ES-I3 (cell line): ENCODE results near the gene TPST1.
"Not testable (repeated sequence)": the region's sequence is repeated elsewhere in the genome, so short reads cannot be mapped to it uniquely, and the experiment has no call there.

Experiments used
- H3K36me3 ChIP-seq: 2 replicates; pipeline ENCODE4 v1.6.1; 2013; ENCODE audit warnings: mild to moderate bottlenecking, low read length, control low read depth, moderate library complexity; ENCODE audit not compliant: insufficient read depth
- H3K4me1 ChIP-seq: 2 replicates; pipeline ENCODE4 v1.6.1; 2013; ENCODE audit warnings: mild to moderate bottlenecking, control low read depth, low read length; ENCODE audit not compliant: insufficient read depth
- H3K9ac ChIP-seq: 2 replicates; pipeline ENCODE4 v1.6.1; 2013; ENCODE audit warnings: low read depth, mild to moderate bottlenecking, low read length, moderate library complexity
- H3K9me3 ChIP-seq: 2 replicates; pipeline ENCODE4 v1.6.1; 2013; ENCODE audit warnings: mild to moderate bottlenecking, low read length, moderate library complexity; ENCODE audit not compliant: control insufficient read depth, insufficient read depth

Gene TPST1

DNA sequence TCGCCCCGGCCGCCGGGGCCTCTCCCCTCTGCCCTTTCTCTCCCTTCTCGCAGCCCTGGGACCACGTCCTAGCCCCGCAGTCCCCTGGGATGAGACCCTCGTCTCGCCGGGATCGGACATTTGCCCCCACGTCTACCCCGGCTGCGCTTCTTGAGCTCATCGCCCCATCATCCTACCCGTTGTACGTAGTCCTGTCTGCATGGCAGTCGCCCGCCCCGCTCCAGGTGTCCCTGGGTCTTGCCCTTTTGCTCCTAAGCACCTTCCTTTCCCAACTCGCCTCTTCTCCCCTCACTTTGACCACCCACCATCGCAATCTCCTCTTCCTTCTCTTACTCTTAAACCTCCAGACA is 582 bp downstream of the TPST1 start:
- no peaks in the 10 kb centered on the region for H3K9me3 ChIP-seq
- H3K4me1 ChIP-seq, result peaks cover 8% of the 10 kb centered on the region; the same call in 1 of the 2 replicates
- no peaks in the 10 kb centered on the region for H3K36me3 ChIP-seq
- peak overlapping the region; percentile 94 for H3K9ac ChIP-seq

DNA sequence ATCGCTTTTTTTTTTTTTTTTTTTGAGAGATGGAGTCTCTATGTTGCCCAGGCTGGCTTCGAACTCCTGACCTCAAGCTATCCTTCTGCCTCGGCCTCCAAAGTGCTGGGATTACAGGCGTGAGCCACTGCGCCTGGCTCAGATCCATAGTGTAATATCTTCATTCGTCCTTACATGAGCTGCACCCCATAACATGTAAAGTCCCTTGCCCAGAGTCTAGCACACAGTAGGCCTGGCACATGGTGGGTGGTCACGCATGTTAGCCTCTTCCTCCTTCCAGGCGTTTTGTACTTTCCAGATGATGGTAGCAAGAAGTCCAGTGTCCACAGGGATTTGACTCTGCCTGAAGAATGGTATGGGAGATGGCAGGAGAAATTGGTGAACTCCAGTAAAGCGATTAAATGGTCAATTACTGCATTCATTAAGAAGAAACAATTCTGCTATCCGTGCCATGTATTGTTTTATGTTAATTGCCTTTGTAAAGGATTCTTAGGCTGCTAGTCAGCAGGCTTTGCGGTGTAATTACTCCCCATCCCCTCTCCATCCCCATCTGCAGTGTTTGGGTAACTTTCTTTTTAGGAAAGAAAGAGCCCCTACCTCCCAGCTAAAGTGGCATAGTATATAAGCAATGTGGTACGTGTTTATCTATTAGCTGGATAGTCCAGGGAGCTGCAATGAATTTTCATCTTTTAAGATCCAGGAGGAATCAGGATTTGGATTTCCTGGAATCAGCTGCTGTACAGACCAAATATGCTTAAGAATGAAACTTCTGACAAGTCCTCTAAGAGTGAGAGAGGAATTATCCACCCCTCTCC is 1.2 kb downstream of the TPST1 start:
- Histone ChIP-seq H3K36me3 (no peaks in the 10 kb centered on the region), H3K9ac (peak overlapping the region; percentile 94; the same call in 1 of the 2 replicates), H3K9me3 (no peaks in the 10 kb centered on the region), H3K4me1 (peaks cover 8% of the 10 kb centered on the region; the same call in 1 of the 2 replicates)

DNA sequence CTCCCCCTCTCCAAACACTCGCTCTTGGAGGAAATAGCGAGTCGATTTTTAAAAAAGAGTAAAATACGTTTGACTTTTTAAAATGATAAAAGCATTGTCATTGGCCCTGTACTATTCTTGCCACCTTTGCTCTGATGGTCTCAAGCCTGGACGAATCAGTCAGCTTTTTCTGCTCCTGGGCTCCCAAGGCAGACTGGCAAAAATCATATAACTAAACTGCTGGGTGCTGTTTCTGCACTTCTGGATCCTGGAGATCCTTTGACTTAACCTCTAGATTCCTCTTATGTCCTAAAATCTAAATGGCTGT is 1.8 kb downstream of the TPST1 start:
- no peaks in the 10 kb centered on the region for H3K36me3 ChIP-seq
- no peaks in the 10 kb centered on the region for H3K9me3 ChIP-seq
- H3K4me1 ChIP-seq, result peaks cover 8% of the 10 kb centered on the region; the same call in 1 of the 2 replicates
- H3K9ac ChIP-seq, result peak overlapping the region; percentile 94; the same call in 1 of the 2 replicates

DNA sequence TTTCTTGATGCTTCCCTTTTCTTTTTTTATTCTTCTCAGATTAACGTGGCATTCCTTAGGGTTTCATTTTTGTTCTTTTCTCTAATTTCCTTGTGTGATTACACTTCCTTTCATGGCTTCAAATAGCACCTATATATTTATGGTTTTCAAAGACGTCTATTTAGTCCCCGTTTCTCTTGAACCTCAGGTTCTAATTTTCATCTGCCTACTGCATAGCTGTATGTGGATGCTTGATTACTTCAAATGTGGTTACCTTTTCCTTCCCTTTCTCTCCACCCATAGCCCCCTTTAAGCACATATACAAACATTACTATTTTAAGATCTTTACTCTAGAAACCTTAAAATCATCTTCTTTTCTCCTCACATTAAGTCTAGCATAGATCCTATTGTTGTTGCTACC is 2.4 kb downstream of the TPST1 start:
- no peak overlapping the region for H3K9ac ChIP-seq
- peaks cover 8% of the 10 kb centered on the region; the same call in 1 of the 2 replicates for H3K4me1 ChIP-seq
- H3K9me3 ChIP-seq, result no peaks in the 10 kb centered on the region
- no peaks in the 10 kb centered on the region for H3K36me3 ChIP-seq

DNA sequence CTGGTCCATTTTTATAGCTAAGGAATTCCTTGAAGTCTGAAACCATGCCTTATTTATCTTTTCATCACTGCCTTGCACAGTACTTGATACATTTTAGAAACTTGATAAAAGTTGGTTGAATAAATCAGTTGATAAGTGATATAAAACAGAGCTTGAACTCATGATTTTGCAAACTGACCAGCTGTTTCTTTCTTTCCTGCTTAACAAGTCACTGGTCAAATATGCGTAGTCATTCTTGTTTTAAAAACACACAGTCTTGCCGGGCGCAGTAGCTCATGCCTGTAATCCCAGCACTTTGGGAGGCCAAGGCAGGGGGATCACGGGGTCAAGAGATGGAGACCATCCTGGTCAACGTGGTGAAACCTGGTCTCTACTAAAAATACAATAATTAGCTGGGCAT is 6.3 kb downstream of the TPST1 start:
- peaks cover 7% of the 10 kb centered on the region; the same call in 1 of the 2 replicates for H3K4me1 ChIP-seq
- H3K36me3 ChIP-seq, result no peaks in the 10 kb centered on the region
- H3K9me3 ChIP-seq, result no peaks in the 10 kb centered on the region
- H3K9ac ChIP-seq, result no peak overlapping the region

DNA sequence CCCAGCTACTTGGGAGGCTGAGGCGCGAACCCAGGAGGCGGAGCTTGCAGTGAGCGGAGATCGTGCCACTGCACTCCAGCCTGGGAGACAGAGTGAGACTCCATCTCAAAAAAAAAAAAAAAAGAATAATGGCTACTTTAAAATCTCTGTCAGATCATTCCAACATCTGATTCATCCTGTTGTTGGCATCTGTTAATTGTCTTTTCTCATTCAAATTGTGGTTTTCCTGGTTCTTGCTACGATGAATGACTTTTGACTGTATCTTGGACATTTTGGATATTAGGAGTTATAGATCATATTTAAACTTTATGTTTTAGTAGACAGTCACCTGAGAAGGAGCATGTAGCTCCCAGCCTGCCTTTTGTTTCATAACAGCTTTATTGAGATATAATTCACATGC is 8.5 kb downstream of the TPST1 start:
- Histone ChIP-seq H3K36me3 (no peaks in the 10 kb centered on the region), H3K9ac (no peak overlapping the region), H3K9me3 (no peaks in the 10 kb centered on the region), H3K4me1 (no peaks in the 10 kb centered on the region)

DNA sequence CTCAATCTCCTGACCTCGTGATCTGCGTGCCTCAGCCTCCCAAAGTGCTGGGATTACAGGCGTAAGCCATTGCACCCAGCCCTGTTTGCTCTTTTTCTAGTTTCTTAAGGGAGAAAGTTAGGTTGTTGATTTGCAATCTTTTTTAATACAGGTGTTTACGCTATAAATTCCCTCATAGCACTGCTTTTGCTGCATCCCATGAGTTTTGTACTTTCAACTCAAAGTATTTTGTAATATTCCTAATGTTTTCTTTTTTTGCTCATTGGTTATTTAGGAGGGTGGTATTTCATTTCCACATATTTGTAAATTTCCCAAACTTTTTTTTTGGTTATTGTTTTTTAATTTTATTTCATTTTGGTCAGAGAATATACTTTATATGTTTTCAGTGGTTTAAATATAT is 11.6 kb downstream of the TPST1 start:
- Histone ChIP-seq H3K4me1 (no peaks in the 10 kb centered on the region), H3K9me3 (no peaks in the 10 kb centered on the region), H3K9ac (no peak overlapping the region), H3K36me3 (no peaks in the 10 kb centered on the region)

DNA sequence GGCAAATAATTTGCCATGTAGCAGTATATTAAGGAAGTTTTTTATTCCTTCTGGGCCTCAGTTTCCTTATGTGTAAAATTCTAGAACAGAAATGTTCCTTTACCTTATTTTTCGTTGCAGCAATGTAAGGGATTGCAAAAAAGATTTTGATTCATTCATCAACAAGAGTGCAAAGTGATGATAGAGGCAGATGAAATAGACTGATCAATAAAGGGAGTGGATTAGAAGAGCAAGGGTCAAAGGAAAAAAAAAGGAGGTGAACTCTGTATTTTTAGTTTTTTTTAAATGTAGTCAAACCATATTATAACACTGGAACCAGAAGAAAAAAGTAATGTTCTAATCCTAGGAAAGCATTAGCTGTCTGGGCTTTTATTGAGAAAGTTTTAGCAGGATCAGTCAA is 14.7 kb downstream of the TPST1 start:
- no peak overlapping the region for H3K9ac ChIP-seq
- no peaks in the 10 kb centered on the region for H3K36me3 ChIP-seq
- no peaks in the 10 kb centered on the region for H3K9me3 ChIP-seq
- H3K4me1 ChIP-seq, result no peaks in the 10 kb centered on the region

DNA sequence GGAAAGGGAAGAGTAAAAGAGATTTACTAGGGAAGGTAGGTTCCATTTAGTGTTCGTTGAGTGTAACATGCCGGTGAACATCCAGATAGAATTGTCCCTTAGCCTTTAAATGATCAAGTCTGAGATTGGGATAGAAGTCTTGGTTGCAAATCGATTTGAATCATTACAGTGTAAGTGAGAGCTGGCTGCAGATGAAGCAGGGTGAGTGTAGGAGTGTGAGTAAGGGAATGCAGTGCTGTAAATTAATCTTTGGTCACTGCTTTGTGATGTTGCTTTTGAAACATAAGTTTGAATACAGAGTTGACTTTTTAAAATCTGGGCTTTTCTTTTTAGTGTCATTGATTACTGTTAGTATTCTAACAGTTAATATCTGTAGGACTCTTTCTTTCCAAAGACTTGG is 16.3 kb downstream of the TPST1 start:
- Histone ChIP-seq H3K9ac (no peak overlapping the region), H3K36me3 (no peaks in the 10 kb centered on the region), H3K9me3 (no peaks in the 10 kb centered on the region), H3K4me1 (no peaks in the 10 kb centered on the region)

DNA sequence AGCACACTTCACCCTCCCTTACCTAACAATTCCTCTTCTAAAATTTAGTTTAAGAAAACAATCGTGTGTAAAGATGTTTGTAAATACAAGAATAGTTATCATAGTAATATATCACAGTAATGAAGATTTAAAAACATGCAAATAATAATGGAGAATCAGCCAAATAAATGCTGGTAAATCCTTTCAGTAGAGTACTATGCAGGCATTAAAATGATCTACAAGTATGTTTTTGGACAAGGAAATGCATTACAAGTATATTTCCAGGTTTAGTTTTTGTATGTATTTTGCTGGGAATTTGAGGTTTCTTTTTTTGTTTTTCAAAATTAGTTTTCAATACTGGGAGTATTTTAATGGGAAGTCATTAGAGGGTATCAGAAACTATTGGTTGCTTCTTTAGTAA is 22.7 kb downstream of the TPST1 start:
- Histone ChIP-seq H3K36me3 (no peaks in the 10 kb centered on the region), H3K9me3 (no peaks in the 10 kb centered on the region), H3K4me1 (no peaks in the 10 kb centered on the region), H3K9ac (no peak overlapping the region)

DNA sequence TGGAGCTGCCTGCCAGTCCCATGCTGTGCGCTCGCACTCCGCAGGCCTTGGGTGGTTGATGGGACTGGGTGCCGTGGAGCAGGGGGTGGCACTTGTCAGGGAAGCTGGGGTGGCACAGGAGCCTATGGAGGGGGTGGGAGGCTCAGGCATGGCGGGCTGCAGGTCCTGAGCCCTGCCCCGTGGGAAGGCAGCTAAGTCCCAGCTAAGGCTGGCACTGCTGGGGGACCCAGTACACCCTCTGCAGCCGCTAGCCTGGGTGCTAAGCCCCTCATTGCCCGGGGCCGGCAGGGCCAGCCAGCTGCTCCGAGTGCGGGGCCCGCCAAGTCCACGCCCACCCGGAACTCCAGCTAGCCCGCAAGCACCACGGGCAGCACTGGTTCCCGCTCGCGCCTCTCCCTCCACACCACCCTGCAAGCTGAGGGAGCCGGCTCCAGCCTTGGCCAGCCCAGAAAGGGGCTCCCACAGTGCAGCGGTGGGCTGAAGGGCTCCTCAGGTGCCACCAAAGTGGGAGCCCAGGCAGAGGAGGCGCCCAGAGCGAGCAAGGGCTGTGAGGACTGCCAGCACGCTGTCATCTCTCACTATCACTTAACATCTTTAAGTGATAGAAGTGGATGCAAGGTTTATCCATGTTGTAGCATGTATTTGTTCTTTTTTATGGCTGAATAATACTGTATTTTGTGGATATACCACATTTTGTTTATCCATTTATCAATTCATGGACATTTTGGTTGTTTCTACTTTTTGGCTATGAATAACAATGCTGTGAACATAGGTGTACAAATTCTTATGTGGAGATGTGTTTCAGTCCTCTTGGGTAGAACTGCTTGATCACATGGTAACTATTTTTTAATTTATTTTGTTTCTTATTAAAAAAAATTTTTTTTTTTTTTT is 26.4 kb downstream of the TPST1 start:
- H3K9me3 ChIP-seq, H3K9ac ChIP-seq, H3K4me1 ChIP-seq, H3K36me3 ChIP-seq: not testable (repeated sequence)

DNA sequence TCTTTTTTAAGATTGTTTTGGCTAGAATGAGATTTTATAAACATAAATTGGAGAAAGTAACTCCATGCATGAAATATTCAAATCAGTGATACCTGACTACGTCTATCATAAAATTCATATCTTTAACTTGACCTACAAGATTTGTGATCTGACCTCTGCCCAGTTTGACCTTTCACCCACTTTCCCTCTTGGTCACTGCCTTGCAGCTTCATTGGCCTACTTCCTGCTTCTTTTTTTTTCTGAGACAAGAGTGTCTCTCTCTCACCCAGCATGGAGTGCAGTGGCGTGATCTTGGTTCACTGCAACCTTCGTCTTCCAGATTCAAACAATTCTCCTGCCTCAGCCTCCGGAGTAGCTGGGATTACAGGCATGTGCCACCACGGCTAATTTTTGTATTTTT is 28.5 kb downstream of the TPST1 start:
- no peaks in the 10 kb centered on the region for H3K36me3 ChIP-seq
- no peak overlapping the region for H3K9ac ChIP-seq
- 0 out of 2 replicates have a peak, but pooled peaks cover 3% of the 10 kb centered on the region for H3K4me1 ChIP-seq
- no peaks in the 10 kb centered on the region for H3K9me3 ChIP-seq

DNA sequence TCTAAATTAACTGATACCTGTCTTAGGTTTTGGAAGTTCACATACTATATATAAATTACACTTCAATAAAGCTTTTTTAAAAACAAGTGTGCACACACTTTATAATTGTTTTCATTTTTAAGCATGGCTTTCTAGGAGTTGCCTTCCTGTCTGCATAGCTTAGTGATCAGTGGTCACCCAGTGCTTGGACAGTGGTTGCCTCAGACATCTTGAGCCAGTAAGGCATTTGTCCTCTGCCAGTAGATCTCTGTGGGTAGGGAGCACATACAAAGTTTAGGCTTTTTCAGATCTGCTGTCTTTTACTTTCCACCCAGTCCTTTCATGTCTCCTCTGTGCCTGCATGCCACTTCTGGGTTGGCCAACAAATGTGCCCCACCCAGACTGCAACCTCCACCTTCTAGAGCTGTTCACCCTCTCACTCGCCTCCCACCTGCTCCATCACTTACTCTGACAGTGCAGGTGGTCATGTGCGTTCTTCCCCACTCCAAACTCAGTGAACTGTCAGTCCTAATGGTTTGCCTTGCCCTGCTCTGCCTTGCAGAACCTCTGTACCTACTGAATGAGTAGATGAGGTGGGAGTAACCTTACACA is 31.7 kb downstream of the TPST1 start:
- no peak overlapping the region for H3K9ac ChIP-seq
- 0 out of 2 replicates have a peak, but pooled peaks cover 5% of the 10 kb centered on the region for H3K4me1 ChIP-seq
- no peaks in the 10 kb centered on the region for H3K9me3 ChIP-seq
- H3K36me3 ChIP-seq, result no peaks in the 10 kb centered on the region

DNA sequence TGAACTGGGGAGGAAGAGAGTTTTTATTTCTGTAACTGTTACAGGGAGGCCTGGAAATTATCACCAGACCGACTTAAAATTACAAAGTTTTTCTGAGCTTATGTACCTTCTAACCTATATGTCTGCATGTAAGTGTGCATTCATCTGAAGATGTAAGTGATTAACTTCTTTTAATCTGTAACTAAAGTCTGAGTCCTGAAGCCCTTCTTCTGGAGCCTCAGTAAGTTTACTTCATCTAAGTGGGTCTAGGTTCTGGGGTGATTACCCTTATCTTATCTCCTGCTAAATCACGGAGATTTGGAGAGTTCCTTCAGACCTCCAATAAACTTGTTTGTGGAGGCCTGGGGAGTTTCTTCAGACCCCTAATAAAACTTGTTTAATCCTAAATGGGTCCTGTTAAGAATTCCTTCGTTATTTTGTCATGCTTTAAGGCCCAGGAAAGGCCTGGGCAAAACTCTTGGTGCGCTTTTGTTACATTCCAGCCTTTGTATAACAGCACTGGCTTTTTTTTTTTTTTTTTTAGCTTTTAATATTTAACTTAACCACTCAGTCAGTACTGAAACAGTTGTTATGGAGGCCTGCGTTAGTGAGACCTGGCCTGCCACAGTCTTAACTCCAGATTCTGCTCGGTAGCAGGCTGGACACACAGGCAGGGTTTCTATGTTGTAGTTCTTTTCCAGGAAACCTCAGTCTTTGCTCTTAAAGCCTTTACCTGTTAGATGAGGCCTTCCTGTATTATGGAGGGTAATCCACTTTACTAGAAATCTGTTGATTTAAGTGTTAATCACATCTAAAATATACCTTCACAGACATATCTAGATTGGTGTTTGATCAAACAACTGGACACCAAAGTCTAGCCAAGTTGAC is 33.0 kb downstream of the TPST1 start:
- H3K4me1 ChIP-seq, result 0 out of 2 replicates have a peak, but pooled peaks cover 5% of the 10 kb centered on the region
- H3K36me3 ChIP-seq, result no peaks in the 10 kb centered on the region
- no peak overlapping the region for H3K9ac ChIP-seq
- H3K9me3 ChIP-seq, result no peaks in the 10 kb centered on the region
